UCSD-AML1 (cell line): ENCODE data around the gene CDC34.
A peak's percentile ranks its signal among the peaks of the same experiment; 100 is the strongest.

Source experiments
- DNase-seq: peaks from one replicate; lab custom pipeline; 2025; ENCODE audit not compliant: unreplicated experiment; lab: John Stamatoyannopoulos, UW

Gene CDC34

GRCh38 chr19:496986-497385 lies 34.6 kb upstream of the CDC34 start:
- no peak for DNase-seq

- DNase-seq = no peak
Measured at GRCh38 chr19:497491-497868, 34.1 kb upstream of the CDC34 start.

- DNase-seq = no peak
Measured at GRCh38 chr19:497869-498510, 33.6 kb upstream of the CDC34 start.

GRCh38 chr19:498511-498891 lies 33.1 kb upstream of the CDC34 start:
- no peak for DNase-seq

GRCh38 chr19:498977-499623 lies 32.5 kb upstream of the CDC34 start:
- DNase-seq = no peak

GRCh38 chr19:501646-502045 lies 29.9 kb upstream of the CDC34 start:
- DNase-seq = no peak

GRCh38 chr19:504616-505015 lies 26.9 kb upstream of the CDC34 start:
- no peak for DNase-seq

- DNase-seq = peak; percentile 97
Measured at GRCh38 chr19:506404-507285, 24.9 kb upstream of the CDC34 start.

- peak; percentile 76 for DNase-seq
Measured at GRCh38 chr19:507286-508203, 24.0 kb upstream of the CDC34 start, which contains the start of gene TPGS1. TSS of gene TPGS1 (plus strand) at chr19:507497. CDS start at chr19:507507, 10 bp downstream.

- no peak for DNase-seq
Measured at GRCh38 chr19:508204-509150, 23.1 kb upstream of the CDC34 start.

GRCh38 chr19:510606-511100 lies 20.9 kb upstream of the CDC34 start:
- peak; percentile 93 for DNase-seq

- DNase-seq = peak; percentile 78
Measured at GRCh38 chr19:511101-511851, 20.3 kb upstream of the CDC34 start.

GRCh38 chr19:512547-513365 lies 18.8 kb upstream of the CDC34 start:
- DNase-seq = no peak

- no peak for DNase-seq
Measured at GRCh38 chr19:513368-514165, 18.0 kb upstream of the CDC34 start.

GRCh38 chr19:514166-514663 lies 17.3 kb upstream of the CDC34 start:
- DNase-seq = no peak

GRCh38 chr19:517721-518597 lies 13.6 kb upstream of the CDC34 start:
- DNase-seq = no peak
